LNCaP clone FGC (cell line): Measurements from ENCODE around the gene LGALS12.
"Not testable (repeated sequence)": the region's sequence is repeated elsewhere in the genome, so short reads cannot be mapped to it uniquely, and the experiment has no call there.

ENCODE experiments used
- DNase-seq: peaks from one replicate; pipeline ENCODE4 v3.0.0-alpha.2; 2011; ENCODE audit warnings: low read depth
- H3K4me3 ChIP-seq: 2 replicates; pipeline ENCODE4 v1.5.1; 2011; ENCODE audit warnings: mild to moderate bottlenecking, low read depth, low read length, control low read depth
- TF ChIP-seq, protein P1 (sequence below): IDR thresholded peaks from 2 replicates; pipeline ENCODE4 v1.5.1; 2012; ENCODE audit warnings: mild to moderate bottlenecking; ENCODE audit not compliant: control insufficient read depth, insufficient read depth; ENCODE audit errors: extremely low read depth

LGALS12 gene

GRCh38 chr11:63518548-63518947 lies 12.7 kb downstream of the LGALS12 start:
- DNase-seq: no peak
- H3K4me3 ChIP-seq: no peak overlapping the region
- TF ChIP-seq, protein P1, sequence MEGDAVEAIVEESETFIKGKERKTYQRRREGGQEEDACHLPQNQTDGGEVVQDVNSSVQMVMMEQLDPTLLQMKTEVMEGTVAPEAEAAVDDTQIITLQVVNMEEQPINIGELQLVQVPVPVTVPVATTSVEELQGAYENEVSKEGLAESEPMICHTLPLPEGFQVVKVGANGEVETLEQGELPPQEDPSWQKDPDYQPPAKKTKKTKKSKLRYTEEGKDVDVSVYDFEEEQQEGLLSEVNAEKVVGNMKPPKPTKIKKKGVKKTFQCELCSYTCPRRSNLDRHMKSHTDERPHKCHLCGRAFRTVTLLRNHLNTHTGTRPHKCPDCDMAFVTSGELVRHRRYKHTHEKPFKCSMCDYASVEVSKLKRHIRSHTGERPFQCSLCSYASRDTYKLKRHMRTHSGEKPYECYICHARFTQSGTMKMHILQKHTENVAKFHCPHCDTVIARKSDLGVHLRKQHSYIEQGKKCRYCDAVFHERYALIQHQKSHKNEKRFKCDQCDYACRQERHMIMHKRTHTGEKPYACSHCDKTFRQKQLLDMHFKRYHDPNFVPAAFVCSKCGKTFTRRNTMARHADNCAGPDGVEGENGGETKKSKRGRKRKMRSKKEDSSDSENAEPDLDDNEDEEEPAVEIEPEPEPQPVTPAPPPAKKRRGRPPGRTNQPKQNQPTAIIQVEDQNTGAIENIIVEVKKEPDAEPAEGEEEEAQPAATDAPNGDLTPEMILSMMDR: no peak

DNA sequence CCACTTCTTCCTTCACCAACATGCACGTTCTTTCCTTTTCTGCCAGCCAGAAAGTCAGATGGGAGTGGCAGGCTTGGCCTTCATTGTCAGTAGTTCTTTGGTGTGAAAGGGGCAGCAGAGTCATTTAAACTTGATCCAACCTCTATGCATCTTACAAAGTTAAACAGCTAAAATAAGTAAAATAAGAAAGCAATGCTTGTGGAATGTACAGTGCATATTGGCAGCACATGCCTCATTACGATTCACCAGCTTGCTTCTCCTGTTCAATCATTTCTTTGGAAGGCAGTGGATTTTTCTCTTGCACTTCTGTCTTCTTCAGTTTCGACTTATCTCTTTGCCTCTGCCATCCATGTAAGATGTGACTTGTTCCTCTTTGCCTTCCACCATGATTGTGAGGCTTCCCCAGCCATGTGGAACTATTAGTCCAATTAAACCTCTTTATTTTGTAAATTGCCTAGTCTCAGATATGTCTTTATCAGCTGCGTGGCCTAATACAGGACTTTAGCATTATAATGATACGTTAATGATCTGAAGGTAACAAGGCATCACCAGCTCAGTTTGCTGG lies 14.8 kb downstream of the LGALS12 start:
- no peak overlapping the region for H3K4me3 ChIP-seq
- TF ChIP-seq, protein P1: no peak
- DNase-seq: no peak

DNA sequence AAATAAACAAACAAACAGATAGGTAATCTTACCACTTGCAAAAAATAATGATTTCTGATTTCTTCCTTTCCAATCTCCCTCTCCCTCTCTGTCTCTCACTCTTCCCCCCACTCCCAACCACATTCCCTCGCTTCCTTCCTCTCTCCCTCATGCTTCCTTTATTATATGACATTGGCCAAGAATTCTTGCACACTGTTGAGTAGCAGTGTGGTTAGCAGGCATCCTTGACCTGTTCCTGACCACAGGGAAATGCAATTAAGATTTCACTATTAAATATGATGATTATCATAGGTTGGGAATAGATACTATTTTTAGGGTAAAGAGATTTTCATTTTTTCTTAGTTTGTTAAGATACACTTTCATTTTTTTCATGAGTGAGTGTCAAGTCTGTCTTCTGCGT lies 16.0 kb downstream of the LGALS12 start:
- TF ChIP-seq, protein P1: no peak
- DNase-seq: no peak

GRCh38 chr11:63523151-63523550 lies 17.3 kb downstream of the LGALS12 start:
- no peak for DNase-seq

More for the DNA sequence above, 16.0 kb downstream of the LGALS12 start:
- no peak overlapping the region for H3K4me3 ChIP-seq

GRCh38 chr11:63527667-63528066 lies 21.8 kb downstream of the LGALS12 start:
- no peak for DNase-seq
- H3K4me3 ChIP-seq: no peak overlapping the region
- TF ChIP-seq, protein P1: no peak

More at GRCh38 chr11:63523151-63523550, 17.3 kb downstream of the LGALS12 start:
- no peak overlapping the region for H3K4me3 ChIP-seq
- TF ChIP-seq, protein P1: no peak

- not testable (repeated sequence) for H3K4me3 ChIP-seq
Observed at GRCh38 chr11:63528156-63528555, 22.3 kb downstream of the LGALS12 start.

DNA sequence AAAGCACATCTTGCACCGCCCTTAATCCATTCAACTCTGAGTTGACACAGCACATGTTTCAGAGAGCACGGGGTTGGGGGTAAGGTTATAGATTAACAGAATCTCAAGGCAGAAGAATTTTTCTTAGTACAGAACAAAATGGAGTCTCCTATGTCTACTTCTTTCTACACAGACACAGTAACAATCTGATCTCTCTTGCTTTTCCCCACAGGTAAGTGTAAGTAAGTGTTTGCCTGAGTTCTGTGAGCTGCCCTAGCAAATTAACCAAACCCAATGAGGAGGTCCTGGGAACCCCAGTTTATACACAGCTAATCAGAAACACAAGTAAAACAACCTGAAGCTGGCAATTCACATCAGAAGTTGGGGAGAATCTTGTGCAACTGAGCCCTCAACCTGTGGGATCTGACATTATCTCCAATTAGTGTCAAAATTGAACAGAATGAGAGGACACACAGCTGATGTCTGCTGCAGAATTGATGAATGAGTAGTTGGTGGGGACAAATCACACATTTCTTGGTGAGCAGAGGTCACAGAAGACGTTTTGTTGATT lies 22.9 kb downstream of the LGALS12 start:
- H3K4me3 ChIP-seq, DNase-seq: not testable (repeated sequence)

More at GRCh38 chr11:63528156-63528555, 22.3 kb downstream of the LGALS12 start:
- not testable (repeated sequence) for DNase-seq

DNA sequence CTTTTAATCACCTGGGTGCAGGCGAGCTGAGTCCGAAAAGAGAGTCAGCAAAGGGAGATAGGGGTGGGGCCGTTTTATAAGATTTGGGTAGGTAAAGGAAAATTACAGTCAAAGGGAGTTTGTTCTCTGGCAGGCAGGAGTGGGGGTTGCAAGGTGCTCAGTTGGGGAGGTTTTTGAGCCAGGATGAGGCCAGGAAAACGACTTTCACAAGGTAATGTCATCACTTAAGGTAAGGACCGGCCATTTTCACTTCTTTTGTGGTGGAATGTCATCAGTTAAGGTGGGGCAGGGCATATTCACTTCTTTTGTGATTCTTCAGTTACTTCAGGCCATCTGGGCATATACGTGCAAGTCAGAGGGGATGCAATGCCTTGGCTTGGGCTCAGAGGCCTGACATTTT lies 23.5 kb downstream of the LGALS12 start:
- H3K4me3 ChIP-seq, DNase-seq: not testable (repeated sequence)

DNA sequence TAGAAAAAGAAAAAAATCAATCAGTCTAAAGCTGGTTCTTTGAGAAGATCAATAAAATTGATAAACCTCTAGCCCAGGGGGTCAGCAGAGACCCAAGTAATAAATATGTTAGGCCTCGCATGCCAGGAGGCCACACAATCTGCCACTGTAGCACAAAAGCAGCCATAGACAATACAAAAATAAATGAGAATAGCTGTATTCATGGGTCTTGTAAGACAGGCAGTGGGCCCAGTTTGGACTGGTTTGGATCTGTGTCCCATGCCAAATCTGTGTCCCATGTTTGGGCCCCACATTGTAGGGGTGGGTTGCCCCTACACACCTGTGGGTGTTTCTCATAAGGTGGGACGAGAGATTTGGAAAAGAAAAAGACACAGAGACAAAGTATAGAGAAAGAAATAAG lies 24.1 kb downstream of the LGALS12 start:
- no peak overlapping the region for H3K4me3 ChIP-seq
- TF ChIP-seq, protein P1: no peak

DNA sequence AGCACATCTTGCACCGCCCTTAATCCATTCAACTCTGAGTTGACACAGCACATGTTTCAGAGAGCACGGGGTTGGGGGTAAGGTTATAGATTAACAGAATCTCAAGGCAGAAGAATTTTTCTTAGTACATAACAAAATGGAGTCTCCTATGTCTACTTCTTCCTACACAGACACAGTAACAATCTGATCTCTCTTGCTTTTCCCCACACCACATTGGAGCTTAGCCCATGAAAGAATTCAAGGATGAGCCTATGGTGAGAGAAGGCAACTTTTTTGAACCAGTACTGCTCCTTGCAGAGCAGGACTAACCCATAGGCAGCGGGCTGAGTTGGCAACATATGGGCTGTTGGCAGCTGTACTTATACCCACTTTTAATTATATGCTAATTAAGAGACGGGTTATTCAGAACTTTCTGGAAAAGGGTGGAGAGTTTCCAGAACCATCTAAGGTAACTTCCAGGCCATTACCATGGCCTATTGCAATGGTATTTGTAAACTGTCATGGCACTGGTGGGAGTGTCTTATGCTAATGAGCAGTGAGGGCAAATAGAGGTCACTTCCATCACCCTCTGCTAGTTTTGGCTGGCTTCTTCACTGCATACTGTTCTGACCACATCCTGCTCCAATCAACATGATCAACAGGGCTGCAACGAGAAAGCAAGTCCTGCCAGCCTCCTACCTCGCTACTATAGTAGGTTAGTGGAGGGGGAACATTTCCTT lies 25.3 kb downstream of the LGALS12 start:
- peak; percentile 36 for DNase-seq
- H3K4me3 ChIP-seq: not testable (repeated sequence)

More for the DNA sequence above, 24.1 kb downstream of the LGALS12 start:
- DNase-seq: no peak
